ENCODE data around the gene UBL7.

DNA sequence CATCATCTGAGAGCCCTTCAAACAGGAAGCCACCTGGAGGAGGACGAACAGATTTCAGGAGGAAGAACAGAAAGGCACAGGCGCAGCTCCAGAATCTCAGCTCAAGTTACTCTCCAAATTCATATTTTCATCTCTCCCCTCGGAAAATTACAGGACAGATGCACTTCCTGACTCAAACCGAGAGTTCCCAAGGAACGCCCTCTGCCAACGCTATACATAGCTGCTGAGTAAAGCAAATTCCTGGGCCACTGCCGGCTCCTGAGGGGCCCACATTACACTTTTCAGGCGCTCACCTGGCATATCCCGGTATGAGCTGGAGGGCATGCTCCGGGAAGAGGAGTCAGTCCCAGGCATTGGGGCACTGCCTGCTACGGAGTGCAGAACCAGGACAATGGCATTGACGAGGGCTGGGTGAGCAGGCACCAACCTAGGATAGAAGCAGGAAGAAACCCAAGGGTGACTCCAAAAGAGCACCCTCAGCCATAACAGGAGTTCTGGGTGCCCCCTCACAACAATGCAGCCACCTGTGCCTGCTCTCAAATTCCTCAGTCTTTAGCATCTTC lies 11.2 kb downstream of the UBL7 start:
- TF ChIP-seq POLR2A (IDR thresholded peaks at IDR 0.05) (no peak), EP300 (IDR thresholded peaks at IDR 0.05) (no peak), POLR2AphosphoS5 (IDR thresholded peaks at IDR 0.05) (no peak)
- TF ChIP-seq, protein P1, sequence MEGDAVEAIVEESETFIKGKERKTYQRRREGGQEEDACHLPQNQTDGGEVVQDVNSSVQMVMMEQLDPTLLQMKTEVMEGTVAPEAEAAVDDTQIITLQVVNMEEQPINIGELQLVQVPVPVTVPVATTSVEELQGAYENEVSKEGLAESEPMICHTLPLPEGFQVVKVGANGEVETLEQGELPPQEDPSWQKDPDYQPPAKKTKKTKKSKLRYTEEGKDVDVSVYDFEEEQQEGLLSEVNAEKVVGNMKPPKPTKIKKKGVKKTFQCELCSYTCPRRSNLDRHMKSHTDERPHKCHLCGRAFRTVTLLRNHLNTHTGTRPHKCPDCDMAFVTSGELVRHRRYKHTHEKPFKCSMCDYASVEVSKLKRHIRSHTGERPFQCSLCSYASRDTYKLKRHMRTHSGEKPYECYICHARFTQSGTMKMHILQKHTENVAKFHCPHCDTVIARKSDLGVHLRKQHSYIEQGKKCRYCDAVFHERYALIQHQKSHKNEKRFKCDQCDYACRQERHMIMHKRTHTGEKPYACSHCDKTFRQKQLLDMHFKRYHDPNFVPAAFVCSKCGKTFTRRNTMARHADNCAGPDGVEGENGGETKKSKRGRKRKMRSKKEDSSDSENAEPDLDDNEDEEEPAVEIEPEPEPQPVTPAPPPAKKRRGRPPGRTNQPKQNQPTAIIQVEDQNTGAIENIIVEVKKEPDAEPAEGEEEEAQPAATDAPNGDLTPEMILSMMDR (IDR thresholded peaks at IDR 0.05) = no peak
